GM13977 (cell line): ENCODE results near the gene TP53.

Source experiments
- DNase-seq: peaks from one replicate; pipeline ENCODE4 v3.0.0; 2012; ENCODE audit warnings: low spot score
- CTCF ChIP-seq: IDR thresholded peaks from 2 replicates; pipeline ENCODE4 v1.5.1; 2012; ENCODE audit warnings: mild to moderate bottlenecking, control low read depth; ENCODE audit not compliant: insufficient read depth; ENCODE audit errors: extremely low read depth, missing control alignments
- in situ Hi-C: fragments of 300-500 bp; cut with MboI; formaldehyde crosslinking; loops from one replicate; pipeline ENCODE4 v1.12.0; 2022; ENCODE audit warnings: low sequenced_read_pairs, low pct_unique_long_range_greater_than_20kb, mixed read lengths, inconsistent platforms; ENCODE audit not compliant: unreplicated experiment

Gene TP53

GRCh38 chr17:7713782-7714181 lies 26.5 kb upstream of the TP53 start:
- in situ Hi-C loops = no loop called here
- TF ChIP-seq CTCF = no peak
- DNase-seq = no peak

GRCh38 chr17:7712111-7712771 lies 25.0 kb upstream of the TP53 start:
- no peak for TF ChIP-seq CTCF
- no peak for DNase-seq
- in situ Hi-C loops = no loop called here

- in situ Hi-C loops = no loop called here
- TF ChIP-seq CTCF = peak; percentile 12
- no peak for DNase-seq
Measured at GRCh38 chr17:7711051-7711755, 23.9 kb upstream of the TP53 start.

GRCh38 chr17:7710301-7710700 lies 23.0 kb upstream of the TP53 start:
- in situ Hi-C loops = no loop called here
- DNase-seq = no peak
- TF ChIP-seq CTCF = no peak

- DNase-seq = no peak
- in situ Hi-C loops = no loop called here
- no peak for TF ChIP-seq CTCF
Measured at GRCh38 chr17:7709031-7709430, 21.7 kb upstream of the TP53 start.

GRCh38 chr17:7707858-7708750 lies 20.8 kb upstream of the TP53 start:
- TF ChIP-seq CTCF = no peak
- no peak for DNase-seq
- in situ Hi-C loops = no loop called here
